Endothelial cell of umbilical vein (primary cell): Measurements from ENCODE around the gene NAA38. TPM values are rescaled to one million over a fixed set of nuclear protein-coding genes. Genes with fewer than 3 reads are reported as not detected.

Experiments used
- BruUV-seq: library from RNA; stranded (reverse); fragments of 400-500 nt; replicated peaks from 2 replicates; lab custom pipeline; 2021; lab: Mats Ljungman, UMichigan
- CTCF ChIA-PET: fragments of 300-600, 350-600 bp; sonication (Branson Sonifier 250); formaldehyde crosslinking; loops from one replicate; lab custom pipeline; 2021; ENCODE audit warnings: antibody characterized with exemption, inconsistent platforms; lab: Charles Lee
- POLR2A ChIA-PET: fragments of 300-600, 350-600 bp; sonication (Branson Sonifier 250); formaldehyde crosslinking; loops from one replicate; lab custom pipeline; 2021; ENCODE audit warnings: antibody characterized with exemption, inconsistent platforms; lab: Charles Lee
- DNase-seq: peaks from one replicate; pipeline ENCODE4 v3.0.0-alpha.2; 2011; ENCODE audit warnings: low read depth, low spot score
- FAIRE-seq: peaks from 2 replicates; lab custom pipeline; 2011; peaks lifted over from hg19 to GRCh38; lab: Jason Lieb, UNC
- H2AFZ ChIP-seq: 2 replicates; pipeline ENCODE4 v1.6.0; 2012; ENCODE audit warnings: low read depth, low read length, control low read depth, inconsistent platforms
- H3K27ac ChIP-seq: 2 replicates; pipeline ENCODE4 v1.5.1; 2011; ENCODE audit warnings: low read depth, mild to moderate bottlenecking, control low read depth, low read length, moderate library complexity; ENCODE audit not compliant: insufficient read depth
- H3K27me3 ChIP-seq, 2 experiments: 2 replicates each; pipeline versions ENCODE4 v1.6.0 to v1.6.1; 2011; ENCODE audit warnings: low read length in 2 of 2, mixed read lengths in 1 of 2; ENCODE audit not compliant: control insufficient read depth in 2 of 2, insufficient read depth in 2 of 2
- H3K36me3 ChIP-seq, 2 experiments: 2 replicates in 1 of 2; 3 replicates in 1 of 2; pipeline ENCODE4 v1.5.1; 2011; ENCODE audit warnings: low read length in 2 of 2, mild to moderate bottlenecking in 1 of 2, moderate library complexity in 1 of 2; ENCODE audit not compliant: control insufficient read depth in 2 of 2, insufficient read depth in 2 of 2; ENCODE audit errors: extremely low read depth in 1 of 2
- H3K4me1 ChIP-seq: 3 replicates; pipeline ENCODE4 v1.5.1; 2011; ENCODE audit warnings: mild to moderate bottlenecking, low read length; ENCODE audit not compliant: control insufficient read depth, insufficient read depth; ENCODE audit errors: extremely low read depth
- H3K4me2 ChIP-seq: 2 replicates; pipeline ENCODE4 v1.6.1; 2011; ENCODE audit warnings: low read length, control low read depth, mixed read lengths; ENCODE audit not compliant: insufficient read depth
- H3K4me3 ChIP-seq, 3 experiments: fragments of 200-600 bp in 1 of 3; sonication (generic), shearing (Covaris generic) in 1 of 3; replicated peaks in 1 of 3; 2 replicates each; pipeline ENCODE4 v1.5.1; 2011 to 2016; ENCODE audit warnings: control low read depth in 3 of 3, low read length in 3 of 3, mild to moderate bottlenecking in 2 of 3, inconsistent platforms in 1 of 3, low read depth in 1 of 3, moderate library complexity in 1 of 3; ENCODE audit not compliant: insufficient read depth in 1 of 3
- H3K79me2 ChIP-seq: 2 replicates; pipeline ENCODE4 v1.6.0; 2012; ENCODE audit warnings: low read length, inconsistent platforms; ENCODE audit not compliant: control insufficient read depth, insufficient read depth
- H3K9ac ChIP-seq: replicated peaks from 2 replicates; pipeline ENCODE3; 2011; ENCODE audit warnings: low read length, control low read depth; ENCODE audit not compliant: insufficient read depth; ENCODE audit errors: extremely low read depth
- H3K9me1 ChIP-seq: replicated peaks from 3 replicates; pipeline ENCODE4 v1.6.0; 2011; ENCODE audit warnings: mild to moderate bottlenecking, low read length; ENCODE audit not compliant: control insufficient read depth, insufficient read depth; ENCODE audit errors: extremely low read depth
- H3K9me3 ChIP-seq: replicated peaks from 2 replicates; pipeline ENCODE4 v1.5.1; 2012; ENCODE audit warnings: low read length, inconsistent platforms; ENCODE audit not compliant: control insufficient read depth, insufficient read depth
- H4K20me1 ChIP-seq: replicated peaks from 2 replicates; pipeline ENCODE3; 2011; ENCODE audit warnings: mild to moderate bottlenecking, low read length; ENCODE audit not compliant: control insufficient read depth, insufficient read depth; ENCODE audit errors: extremely low read depth
- CTCF ChIP-seq, 2 donors: IDR thresholded peaks; 1 replicate in 1 of 2; 2 replicates in 1 of 2; pipeline ENCODE4 v1.5.1; 2011; ENCODE audit warnings: low read length in 2 of 2, mild to moderate bottlenecking in 2 of 2, moderate library complexity in 2 of 2, control low read depth in 1 of 2, inconsistent platforms in 1 of 2, low read depth in 1 of 2; ENCODE audit not compliant: insufficient read depth in 1 of 2; ENCODE audit errors: extremely low read depth in 1 of 2
- EZH2 ChIP-seq: IDR thresholded peaks from 2 replicates; pipeline ENCODE4 v1.6.1; 2012; ENCODE audit warnings: borderline replicate concordance, low read depth, mild to moderate bottlenecking, moderate library complexity, low read length, inconsistent platforms; ENCODE audit not compliant: severe bottlenecking
- FOS ChIP-seq: IDR thresholded peaks from 2 replicates; pipeline ENCODE4 v1.6.1; 2011; ENCODE audit warnings: mild to moderate bottlenecking, low read length, moderate library complexity, borderline replicate concordance; ENCODE audit not compliant: insufficient read depth
- GATA2 ChIP-seq: IDR thresholded peaks from 2 replicates; pipeline ENCODE4 v1.7.0; 2011; ENCODE audit warnings: low read depth, mild to moderate bottlenecking, moderate library complexity, mixed read lengths, low read length; ENCODE audit not compliant: insufficient read length, insufficient read depth
- JUN ChIP-seq: IDR thresholded peaks from 2 replicates; pipeline ENCODE4 v1.6.1; 2011; ENCODE audit warnings: borderline replicate concordance, low read depth; ENCODE audit not compliant: insufficient read length, insufficient read depth
- MAX ChIP-seq: IDR thresholded peaks from 2 replicates; pipeline ENCODE4 v1.6.1; 2011; ENCODE audit not compliant: insufficient read depth, insufficient read length
- MYC ChIP-seq: IDR thresholded peaks from one replicate; pipeline ENCODE4 v1.6.1; 2011; ENCODE audit warnings: mild to moderate bottlenecking, low read depth, low read length
- POLR2A ChIP-seq: IDR thresholded peaks from 2 replicates; pipeline ENCODE4 v1.6.1; 2012; ENCODE audit warnings: low read depth, mild to moderate bottlenecking, control low read depth, low read length
- POLR2AphosphoS5 ChIP-seq: IDR thresholded peaks from 2 replicates; pipeline ENCODE4 v1.6.1; 2012; ENCODE audit warnings: low read depth, mild to moderate bottlenecking, control low read depth, low read length, moderate library complexity; ENCODE audit not compliant: insufficient read depth
- dilution Hi-C: fragments of 300-500 bp; cut with MboI; formaldehyde crosslinking; loops from one replicate; pipeline ENCODE4 v1.15.0; 2019; ENCODE audit warnings: low sequenced_read_pairs; ENCODE audit not compliant: extremely low pct_ligation_motif_present
- intact Hi-C: fragments of 100-400 bp; cut with micrococcal nuclease; formaldehyde crosslinking; loops from one replicate; pipeline ENCODE4 v1.10.0; 2022
- polyA plus RNA-seq, 4 experiments: library from polyadenylated mRNA; depleted of rRNA in 3 of 4; stranded (reverse) in 3 of 4; unstranded in 1 of 4; fragments of >200 nt; gene quantifications; 2 replicates each; pipeline versions ENCODE4 v1.2.1 to v1.2.3, GENCODE V29; 2011 to 2012; ENCODE audit warnings: missing spikeins in 1 of 4
- total RNA-seq: library from RNA; stranded (reverse); gene quantifications from 2 replicates; pipeline ENCODE4 v1.2.3, GENCODE V29; 2021

The NAA38 gene
- total and polyA plus RNA-seq, 2 donors (not counting 3 experiments of a cell fraction or from before 2014, with no cell fraction given): 119 to 267 TPM

GRCh38 chr17:7832431-7832830 is 24.9 kb downstream of the NAA38 start:
- POLR2A ChIA-PET: no interaction called here
- no peak overlapping the region for H2AFZ ChIP-seq
- no peak overlapping the region for H3K4me2 ChIP-seq
- H4K20me1 ChIP-seq: no peaks in the 10 kb centered on the region
- CTCF ChIA-PET: interaction anchor here (1.1 to 5.8 kb wide), 5 partner anchors 7 to 156 kb away, joined by 3 to 29 read pairs (median 4); no protein-coding TSS in a partner anchor
- BruUV-seq: no TSS peak
- H3K36me3 ChIP-seq: no peaks in the 10 kb centered on the region
- no peaks in the 10 kb centered on the region for H3K9me1 ChIP-seq
- H3K4me3 ChIP-seq: no peak overlapping the region
- no peak overlapping the region for H3K9ac ChIP-seq
- peaks cover 3 to 4% of the 10 kb centered on the region in 2 experiments for H3K27me3 ChIP-seq
- intact Hi-C loops: no loop called here
- no peak for DNase-seq
- FAIRE-seq: no peak
- H3K79me2 ChIP-seq: no peaks in the 10 kb centered on the region
- H3K9me3 ChIP-seq: no peaks in the 10 kb centered on the region
- TF ChIP-seq FOS (no peak), MAX (no peak)
- no peak overlapping the region for H3K27ac ChIP-seq
- dilution Hi-C loops: no loop called here
- H3K4me1 ChIP-seq: peaks cover 24% of the 10 kb centered on the region

- Histone ChIP-seq H3K4me1 (peaks cover 12% of the 10 kb centered on the region), H3K27me3 (peaks cover 3 to 4% of the 10 kb centered on the region in 2 experiments), H3K9me3 (no peaks in the 10 kb centered on the region), H3K9me1 (no peaks in the 10 kb centered on the region), H3K9ac (no peak overlapping the region), H4K20me1 (no peaks in the 10 kb centered on the region), H3K36me3 (no peaks in the 10 kb centered on the region), H3K4me3 (no peak overlapping the region), H3K4me2 (no peak overlapping the region), H3K27ac (no peak overlapping the region), H2AFZ (no peak overlapping the region), H3K79me2 (no peaks in the 10 kb centered on the region)
- ChIA-PET POLR2A (no interaction called here), CTCF (interaction anchor here (0.8 to 5.8 kb wide), 3 partner anchors 10 to 159 kb away, joined by 3 to 29 read pairs (median 3); no protein-coding TSS in a partner anchor)
- intact Hi-C loops (no loop called here), dilution Hi-C loops (no loop called here)
- DNase-seq (no peak), FAIRE-seq (no peak)
- no peak for TF ChIP-seq JUN
- TF ChIP-seq MAX: no peak
- no peak for TF ChIP-seq POLR2A
- no peak for TF ChIP-seq CTCF (IDR thresholded peaks at IDR 0.05; ENCODE audit: extremely low read depth in 1 of 2, insufficient read depth in 1 of 2, low read depth in 1 of 2, low read length in 2 of 2)
- TF ChIP-seq MYC: no peak
- no peak for TF ChIP-seq POLR2AphosphoS5
- TF ChIP-seq GATA2: no peak
- TF ChIP-seq FOS: no peak
- no peak for TF ChIP-seq EZH2
- BruUV-seq: no TSS peak
Measured at GRCh38 chr17:7831233-7831632, 26.1 kb downstream of the NAA38 start.
